ENCODE data around the gene CRAMP1. TPM values are rescaled to one million over a fixed set of nuclear protein-coding genes. Genes with fewer than 3 reads are reported as not detected.
"Not testable (repeated sequence)": the region's sequence is repeated elsewhere in the genome, so short reads cannot be mapped to it uniquely, and the experiment has no call there.

Gene CRAMP1
- total RNA-seq, 2 donors from 2014 or later = 16.5 to 19.5 TPM

DNA sequence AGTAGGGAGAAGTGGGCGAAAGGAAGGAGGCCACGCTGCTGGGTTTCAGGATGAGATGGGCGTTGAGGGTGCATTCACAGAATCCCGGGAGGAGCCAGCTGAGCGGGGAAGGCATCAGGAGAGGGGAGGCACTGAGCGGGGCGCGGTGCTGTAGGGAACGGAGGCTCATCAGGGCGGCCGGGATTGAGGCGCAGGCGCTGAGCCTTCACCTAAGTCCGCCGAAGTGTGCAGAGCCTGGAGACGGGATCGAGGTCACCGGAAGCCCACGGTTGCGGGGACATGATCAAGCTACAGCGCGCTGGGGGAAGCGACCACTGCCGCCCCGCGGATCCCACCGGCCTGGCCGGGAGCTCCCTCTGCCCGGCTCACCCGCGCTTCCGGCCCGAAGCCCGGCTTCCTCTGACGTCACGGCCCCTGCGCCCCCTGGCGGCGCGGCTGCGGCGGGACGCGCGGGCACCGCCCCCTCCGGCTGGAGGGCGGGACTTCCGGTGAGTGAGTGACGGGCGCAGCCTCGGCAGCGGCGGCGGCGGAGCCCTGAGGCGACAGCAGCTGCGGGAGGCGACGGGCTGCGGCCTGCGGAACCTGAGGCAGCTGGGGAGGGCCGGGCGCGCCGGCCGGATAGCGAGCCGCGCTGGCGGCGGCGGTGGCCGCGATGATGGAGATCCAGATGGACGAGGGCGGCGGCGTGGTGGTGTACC lies 93.7 kb downstream of the CRAMP1 start, which contains the start of gene MAPK8IP3:
MAPK8IP3 (plus strand) TSS at position 508 of the 698 bp plus-strand sequence; CDS start at position 653, 145 bp downstream.
- DNase-seq (ENCODE audit: low spot score in 2 of 2) (peak; percentile 98 to 100), ATAC-seq (peak; percentile 90)
- Mint-ChIP-seq H3K27ac (peak within 1 kb of the TSS; percentile 96 to 99), H3K9me3 (no peaks in the 10 kb centered on the region), H3K36me3 (peaks cover 0 to 7% of the 10 kb centered on the region in 2 donors)

DNA sequence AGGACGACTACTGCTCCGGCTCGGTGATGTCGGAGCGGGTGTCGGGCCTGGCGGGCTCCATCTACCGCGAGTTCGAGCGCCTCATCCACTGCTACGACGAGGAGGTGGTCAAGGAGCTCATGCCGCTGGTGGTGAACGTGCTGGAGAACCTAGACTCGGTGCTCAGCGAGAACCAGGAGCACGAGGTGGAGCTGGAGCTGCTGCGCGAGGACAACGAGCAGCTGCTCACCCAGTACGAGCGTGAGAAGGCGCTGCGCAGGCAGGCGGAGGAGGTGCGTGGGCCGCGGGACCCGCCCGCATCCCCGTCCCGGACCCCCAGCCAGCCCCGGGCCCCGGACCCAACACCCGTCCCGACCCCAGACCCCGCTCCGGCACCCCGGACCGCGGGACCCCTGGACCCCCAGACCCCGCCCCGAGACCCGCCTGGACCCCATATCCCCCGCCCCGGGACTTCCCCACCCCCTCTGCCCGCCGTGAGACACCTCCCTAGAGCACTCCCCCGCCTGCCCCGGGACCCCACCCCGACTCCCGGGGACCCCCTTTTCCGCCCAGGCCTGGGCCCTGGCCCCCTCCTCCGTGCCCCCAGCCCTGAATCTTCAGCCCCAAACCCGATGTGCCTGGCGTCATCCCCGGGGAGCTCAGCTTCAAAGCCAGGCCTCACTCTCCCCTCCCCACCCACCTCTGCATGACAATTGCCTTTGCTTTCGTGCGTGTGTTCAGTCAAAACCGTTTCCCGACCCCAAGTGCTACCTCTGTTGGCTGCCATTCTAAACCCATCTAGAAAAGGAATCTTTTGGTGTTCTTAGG lies 94.4 kb downstream of the CRAMP1 start:
- H3K27ac Mint-ChIP-seq = peak overlapping the region; percentile 91 to 96
- peaks cover 0 to 7% of the 10 kb centered on the region in 2 donors for H3K36me3 Mint-ChIP-seq
- ATAC-seq (peak; percentile 31 to 39), DNase-seq (ENCODE audit: low spot score in 2 of 2) (peak in 1 of 2 donors; percentile 44)
- no peaks in the 10 kb centered on the region for H3K9me3 Mint-ChIP-seq

DNA sequence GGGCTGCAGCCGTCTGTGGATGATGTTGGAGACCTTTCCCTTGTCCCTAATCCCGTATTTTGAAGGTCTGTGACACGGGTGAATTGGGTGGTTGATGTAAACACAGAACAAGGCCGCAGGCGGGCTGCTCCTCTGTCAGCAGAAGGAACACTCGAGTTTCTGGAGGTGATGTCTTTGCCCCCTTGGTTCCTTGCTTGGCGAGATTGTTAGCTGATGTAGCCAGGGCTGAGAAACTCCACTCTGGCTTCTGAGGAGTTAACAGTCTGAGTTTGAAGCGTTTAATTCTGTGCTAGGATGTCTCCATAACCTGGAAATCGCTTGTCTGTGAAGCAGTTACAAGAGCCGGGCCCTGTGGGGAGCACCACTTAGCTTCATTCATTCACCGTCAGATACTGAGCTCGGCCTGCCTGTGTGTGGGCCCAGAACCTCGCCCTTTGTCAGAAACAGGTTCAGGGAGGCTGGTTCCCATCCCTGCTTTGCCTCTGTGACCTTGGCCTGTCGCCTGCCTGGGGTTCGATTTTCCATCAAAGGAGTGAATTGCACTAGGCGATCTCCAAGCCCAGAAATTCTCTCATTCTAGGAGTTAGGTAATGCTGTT lies 95.1 kb downstream of the CRAMP1 start:
- DNase-seq (ENCODE audit: low spot score in 2 of 2) (no peak), ATAC-seq (no peak)
- Mint-ChIP-seq H3K9me3 (no peaks in the 10 kb centered on the region), H3K27ac (peak overlapping the region; percentile 91 to 96), H3K36me3 (peaks cover 0 to 7% of the 10 kb centered on the region in 2 donors)

DNA sequence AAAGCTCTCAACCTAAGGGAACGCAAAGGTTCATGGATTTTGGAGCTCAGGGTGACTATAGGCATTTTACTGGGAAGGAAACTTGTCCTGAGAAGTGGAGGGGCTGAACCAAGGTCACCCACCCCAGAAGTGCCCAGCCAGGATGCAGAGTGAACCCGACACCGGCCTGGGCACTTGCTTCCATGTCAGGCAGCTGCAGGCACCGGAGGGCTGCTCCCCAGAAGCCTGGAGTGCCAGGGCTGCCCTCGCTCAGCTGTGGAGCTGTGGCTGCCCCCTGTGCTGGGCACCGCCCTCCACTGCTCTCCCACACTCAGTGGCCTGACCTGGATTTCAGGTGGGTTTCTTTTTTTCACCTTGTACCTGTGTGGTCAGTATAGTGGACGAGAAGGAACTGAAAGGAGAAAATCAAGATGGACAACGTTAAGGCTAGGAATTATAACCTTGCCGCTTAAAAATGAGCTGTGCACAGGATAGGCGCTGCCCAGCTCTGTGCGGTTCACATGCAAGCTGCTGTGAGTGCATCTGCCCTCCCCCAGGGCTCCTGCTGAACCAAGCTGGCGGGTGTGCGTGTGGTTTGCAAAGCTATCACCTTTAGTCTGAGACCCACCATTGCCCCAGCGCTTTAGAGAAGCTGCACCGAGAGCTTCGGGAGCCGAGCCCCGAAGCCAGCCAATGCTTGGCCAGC lies 96.1 kb downstream of the CRAMP1 start:
- no peak for ATAC-seq
- Mint-ChIP-seq H3K9me3 (no peaks in the 10 kb centered on the region), H3K27ac (peak overlapping the region; percentile 45 to 96), H3K36me3 (peaks cover 0 to 7% of the 10 kb centered on the region in 2 donors)
- DNase-seq (ENCODE audit: low spot score in 2 of 2) = no peak

- Mint-ChIP-seq H3K36me3 (peaks cover 0 to 7% of the 10 kb centered on the region in 2 donors), H3K27ac (peak overlapping the region in 1 of 2 donors; percentile 96), H3K9me3 (no peaks in the 10 kb centered on the region)
- ATAC-seq (no peak), DNase-seq (ENCODE audit: low spot score in 2 of 2) (no peak)
These were observed 96.6 kb downstream of the CRAMP1 start for GRCh38 chr16:1708768-1709180.

- no peaks in the 10 kb centered on the region for H3K9me3 Mint-ChIP-seq
- ATAC-seq = no peak
- no peak for DNase-seq (ENCODE audit: low spot score in 2 of 2)
- no peak overlapping the region for H3K27ac Mint-ChIP-seq
- peaks cover 0 to 7% of the 10 kb centered on the region in 2 donors for H3K36me3 Mint-ChIP-seq
These were observed 97.2 kb downstream of the CRAMP1 start for GRCh38 chr16:1709356-1709755.

- no peak for ATAC-seq
- no peaks in the 10 kb centered on the region for H3K9me3 Mint-ChIP-seq
These were observed 98.8 kb downstream of the CRAMP1 start for GRCh38 chr16:1710811-1711507.

GRCh38 chr16:1712791-1713261 lies 100.7 kb downstream of the CRAMP1 start:
- ATAC-seq (no peak), DNase-seq (ENCODE audit: low spot score in 2 of 2) (no peak)
- no peaks in the 10 kb centered on the region for H3K9me3 Mint-ChIP-seq
- H3K36me3 Mint-ChIP-seq = no peaks in the 10 kb centered on the region
- H3K27ac Mint-ChIP-seq = peak overlapping the region in 1 of 2 donors; percentile 82

More at GRCh38 chr16:1710811-1711507, 98.8 kb downstream of the CRAMP1 start:
- no peak for DNase-seq (ENCODE audit: low spot score in 2 of 2)
- Mint-ChIP-seq H3K36me3 (peaks cover 0 to 7% of the 10 kb centered on the region in 2 donors), H3K27ac (no peak overlapping the region)

DNA sequence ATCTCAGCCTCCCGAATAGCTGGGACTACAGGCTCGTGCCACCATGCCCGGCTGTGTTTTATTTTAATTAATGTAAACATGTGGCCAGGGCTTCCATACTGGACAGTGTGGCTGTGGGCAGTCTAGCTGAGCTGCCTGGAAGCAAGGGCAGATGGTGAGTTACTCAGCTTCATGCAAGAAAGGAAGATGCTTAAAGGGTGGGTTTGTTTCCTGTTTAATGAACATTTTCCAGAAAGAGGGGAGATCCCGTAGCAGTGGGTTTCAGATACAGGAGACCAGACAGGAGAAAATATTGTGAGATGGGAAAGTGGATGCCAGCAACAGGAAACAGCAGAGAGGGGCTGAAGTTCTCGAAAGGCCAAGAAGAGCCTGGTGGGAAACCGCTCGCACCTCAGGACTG lies 101.2 kb downstream of the CRAMP1 start:
- no peak for ATAC-seq
- no peak for DNase-seq (ENCODE audit: low spot score in 2 of 2)
- Mint-ChIP-seq H3K27ac (peak overlapping the region in 1 of 2 donors; percentile 82), H3K36me3 (no peaks in the 10 kb centered on the region), H3K9me3 (no peaks in the 10 kb centered on the region)

GRCh38 chr16:1713933-1714332 lies 101.8 kb downstream of the CRAMP1 start:
- peak overlapping the region in 1 of 2 donors; percentile 14 for H3K27ac Mint-ChIP-seq
- DNase-seq (ENCODE audit: low spot score in 2 of 2) (no peak), ATAC-seq (no peak)
- H3K36me3 Mint-ChIP-seq = no peaks in the 10 kb centered on the region
- no peaks in the 10 kb centered on the region for H3K9me3 Mint-ChIP-seq

DNA sequence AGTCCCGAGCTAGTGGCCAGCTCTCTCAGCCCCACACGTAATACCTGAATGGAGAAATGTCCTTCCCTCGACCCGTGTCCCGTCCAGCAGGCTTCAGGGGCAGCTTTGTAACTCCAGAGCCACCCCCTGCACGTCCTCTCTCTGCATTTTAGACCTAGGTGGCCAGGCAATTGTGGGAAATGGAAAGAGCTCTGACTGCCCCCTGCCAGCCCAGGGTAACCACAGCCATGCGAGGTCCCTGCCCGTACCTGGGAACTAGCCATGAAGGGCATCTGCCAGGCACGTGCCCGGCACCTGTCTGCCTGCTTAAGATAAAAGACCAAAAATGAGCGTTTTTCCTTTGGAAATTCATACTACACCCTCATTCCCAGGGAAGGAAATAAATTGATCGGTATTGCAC lies 103.1 kb downstream of the CRAMP1 start:
- Mint-ChIP-seq H3K9me3 (no peaks in the 10 kb centered on the region), H3K27ac (no peak overlapping the region), H3K36me3 (no peaks in the 10 kb centered on the region)
- DNase-seq (ENCODE audit: low spot score in 2 of 2) = no peak
- no peak for ATAC-seq

- not testable (repeated sequence) for ATAC-seq; DNase-seq (ENCODE audit: low spot score in 2 of 2); H3K27ac Mint-ChIP-seq; H3K36me3 Mint-ChIP-seq; H3K9me3 Mint-ChIP-seq
These were observed 106.1 kb downstream of the CRAMP1 start for GRCh38 chr16:1718236-1718635.

DNA sequence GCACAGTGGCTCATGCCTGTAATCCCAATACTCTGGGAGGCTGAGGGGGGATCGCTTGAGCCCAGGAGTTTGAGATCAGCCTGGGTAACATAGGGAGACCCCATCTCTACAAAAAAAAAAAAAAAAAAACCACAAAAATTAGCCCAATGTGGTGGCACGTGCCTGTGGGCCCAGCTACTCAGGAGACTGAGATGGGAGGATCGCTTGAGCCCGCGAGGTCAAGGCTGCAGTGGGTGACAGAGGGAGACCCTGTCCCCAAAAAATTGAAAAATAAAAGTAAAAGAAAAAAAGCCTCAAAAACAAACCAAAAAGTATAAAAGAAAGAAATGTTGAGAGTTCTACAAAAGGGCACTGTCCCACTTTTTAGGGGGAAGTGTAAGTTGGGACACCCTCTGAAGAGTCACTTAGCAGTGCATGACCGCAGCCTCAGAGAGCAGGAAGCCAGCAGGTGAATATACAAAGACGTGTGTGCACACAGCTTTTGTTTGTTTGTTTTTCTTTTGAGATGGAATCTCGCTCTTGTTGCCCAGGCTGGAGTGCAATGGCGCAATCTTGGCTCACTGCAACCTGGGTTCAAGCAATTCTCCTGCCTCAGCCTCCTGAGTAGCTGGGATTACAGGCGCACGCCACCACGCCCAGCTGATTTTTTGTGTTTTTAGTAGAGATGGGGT lies 107.5 kb downstream of the CRAMP1 start:
- H3K9me3 Mint-ChIP-seq; ATAC-seq; DNase-seq (ENCODE audit: low spot score in 2 of 2); H3K36me3 Mint-ChIP-seq: not testable (repeated sequence)
- H3K27ac Mint-ChIP-seq = peak overlapping the region in 1 of 2 donors; percentile 69

DNA sequence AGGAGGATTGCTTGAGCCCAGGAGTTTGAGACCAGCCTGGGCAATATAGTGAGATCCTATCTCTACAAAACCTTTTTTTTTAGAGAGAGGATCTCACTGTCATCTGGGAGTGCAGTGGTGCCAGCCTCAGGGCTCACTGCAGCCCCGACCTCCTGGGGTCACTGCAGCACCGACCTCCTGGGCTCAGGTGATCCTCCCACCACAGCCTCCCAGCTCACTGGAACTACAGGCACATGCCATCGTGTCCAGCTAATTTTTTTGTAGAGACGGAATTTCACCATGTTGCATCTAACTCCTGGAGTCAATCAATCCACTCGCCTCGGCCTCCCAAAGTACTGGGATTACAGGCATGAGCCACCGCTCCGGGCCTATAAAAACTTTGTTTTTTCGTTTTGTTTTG lies 109.2 kb downstream of the CRAMP1 start:
- Mint-ChIP-seq H3K36me3 (no peaks in the 10 kb centered on the region), H3K27ac (peak overlapping the region in 1 of 2 donors; percentile 5), H3K9me3 (no peaks in the 10 kb centered on the region)
- no peak for DNase-seq (ENCODE audit: low spot score in 2 of 2)
- ATAC-seq = no peak

DNA sequence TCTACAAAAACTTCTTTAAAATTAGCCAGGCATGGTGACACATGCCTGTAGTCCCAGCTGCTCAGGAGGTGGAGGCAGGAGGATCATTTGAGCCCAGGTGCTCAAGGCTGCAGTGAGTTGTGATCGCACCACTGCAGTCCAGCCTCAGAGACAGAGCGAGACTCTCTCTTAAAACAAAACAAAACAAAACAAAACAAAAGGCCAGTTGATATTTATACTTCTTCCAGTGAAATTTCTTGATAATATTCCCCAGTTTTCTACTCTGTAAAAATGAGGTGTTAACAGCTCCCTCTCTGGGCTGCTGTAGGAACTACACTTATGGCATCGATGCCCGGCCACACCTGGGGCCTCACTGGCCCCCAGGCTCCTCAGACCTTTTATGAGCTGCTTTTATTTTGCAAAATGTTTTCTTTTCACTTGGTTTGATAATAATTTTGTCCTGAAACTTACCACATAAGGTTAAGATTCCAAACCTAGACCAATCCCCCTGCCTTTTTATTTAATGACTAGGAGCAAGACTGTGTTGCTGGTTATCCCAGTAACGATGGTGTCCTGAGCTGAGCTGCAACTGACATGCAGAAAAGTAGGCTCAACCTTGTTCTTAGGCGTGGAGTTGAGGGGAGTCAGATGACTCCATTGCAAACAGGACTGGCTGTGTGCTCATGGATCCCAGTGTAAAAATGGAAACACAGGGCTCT lies 111.4 kb downstream of the CRAMP1 start:
- ATAC-seq (peak in 1 of 2 donors; percentile 43), DNase-seq (ENCODE audit: low spot score in 2 of 2) (peak in 1 of 2 donors; percentile 55)
- Mint-ChIP-seq H3K9me3 (no peaks in the 10 kb centered on the region), H3K36me3 (no peaks in the 10 kb centered on the region), H3K27ac (no peak overlapping the region)
